ENCODE results near the gene ALS2CL.

Gene ALS2CL

DNA sequence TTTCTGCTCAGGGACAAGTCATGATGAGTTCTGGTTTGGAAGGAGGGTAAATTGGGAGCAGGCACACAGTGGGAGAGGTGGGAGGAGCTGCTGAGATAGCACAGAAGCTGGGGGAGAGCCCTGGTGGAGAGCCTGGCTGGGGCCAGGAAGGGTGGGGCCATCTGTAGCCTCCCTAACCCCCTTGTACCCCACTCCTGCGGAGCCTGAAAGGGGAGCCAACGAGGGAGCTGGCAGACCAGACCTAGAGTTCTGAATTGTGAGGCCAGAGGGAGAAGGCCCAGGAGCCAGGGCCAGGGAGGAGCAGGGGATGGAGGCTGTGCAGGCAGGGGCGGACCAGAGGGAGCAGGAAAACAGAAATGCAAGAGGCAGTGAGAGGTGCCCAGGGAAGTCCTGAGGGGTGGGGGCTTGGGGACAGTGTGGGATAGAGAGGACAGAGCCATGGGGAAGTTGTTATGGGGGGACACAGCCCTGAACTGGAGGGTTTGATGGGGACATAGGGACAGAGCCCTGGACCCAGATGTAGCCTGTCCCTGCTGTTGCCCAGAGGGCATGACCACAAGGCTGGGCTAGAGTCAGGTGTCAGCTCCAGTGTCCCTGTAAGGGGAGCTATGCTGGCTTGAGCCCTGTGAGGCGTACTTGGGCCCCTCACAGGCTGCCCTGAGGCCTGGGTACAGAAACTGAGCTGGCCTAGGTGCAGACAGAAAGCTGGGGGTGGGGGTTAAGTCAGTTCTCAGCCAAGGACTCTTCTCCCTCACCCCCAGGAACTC, 8.9 kb upstream of the ALS2CL start:
- CTCF ChIA-PET: interaction anchor here (0.5 to 1.5 kb wide), 5 partner anchors 164 to 1087 kb away, joined by 3 to 6 read pairs (median 3); no protein-coding TSS in a partner anchor
- POLR2A ChIA-PET: no interaction called here
- DNase-seq (ENCODE audit: extremely low spot score): no peak
- no peak for TF ChIP-seq FOXM1 (IDR thresholded peaks at IDR 0.05; ENCODE audit: borderline replicate concordance)
- no peak for TF ChIP-seq SUZ12 (IDR thresholded peaks at IDR 0.05)
- TF ChIP-seq ELF4 (IDR thresholded peaks at IDR 0.05): no peak
- no peak for TF ChIP-seq ARNT (IDR thresholded peaks at IDR 0.05)
- TF ChIP-seq FOXA1 (IDR thresholded peaks at IDR 0.05): no peak
- no peak for TF ChIP-seq SP1 (IDR thresholded peaks at IDR 0.05)

DNA sequence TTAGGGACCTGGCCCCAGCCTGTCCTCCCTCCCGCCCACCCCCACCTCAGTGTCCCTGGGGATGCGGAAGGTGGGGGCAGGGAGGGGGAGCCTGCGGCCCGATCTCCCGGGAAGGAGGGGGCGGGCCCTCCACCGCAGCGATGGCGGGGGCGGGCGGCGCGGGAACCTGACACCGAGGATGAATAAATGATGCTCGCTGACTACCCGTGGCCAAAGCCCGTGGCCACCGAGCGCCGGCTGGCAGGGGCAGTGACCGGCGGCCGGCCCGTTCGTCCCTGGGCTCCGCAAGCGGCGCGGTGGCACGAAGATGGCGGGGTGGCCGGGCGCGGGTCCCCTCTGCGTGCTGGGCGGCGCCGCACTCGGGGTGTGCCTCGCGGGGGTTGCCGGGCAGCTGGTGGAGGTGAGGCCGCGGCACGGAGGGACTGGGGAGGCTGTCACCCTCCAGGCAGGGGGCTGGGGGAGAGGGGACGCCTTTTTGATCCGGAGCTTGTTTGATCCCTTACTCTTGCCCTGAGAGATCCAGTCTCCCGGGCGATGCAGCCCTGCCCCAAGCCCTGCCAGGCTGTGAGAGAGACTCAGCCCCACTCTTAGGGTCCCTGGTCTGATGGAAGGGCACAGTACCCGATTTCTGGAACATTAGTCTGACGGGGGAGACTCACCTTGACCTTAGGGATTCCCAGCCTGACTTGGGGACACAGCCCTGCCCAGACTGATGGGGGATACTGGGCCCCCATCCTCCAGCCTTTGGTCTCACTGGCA, 7.9 kb upstream of the ALS2CL start, which contains the start of gene TMIE:
Gene TMIE (plus strand): TSS at position 212 of the 759 bp plus-strand sequence. CDS start 96 bp downstream, at position 308.
- no peak for TF ChIP-seq FOXA1 (IDR thresholded peaks at IDR 0.05)
- no peak for TF ChIP-seq NFRKB (IDR thresholded peaks at IDR 0.05)
- TF ChIP-seq CTBP1 (IDR thresholded peaks at IDR 0.05; ENCODE audit: borderline replicate concordance): no peak
- no peak for TF ChIP-seq ZNF384 (IDR thresholded peaks at IDR 0.05)
- TF ChIP-seq FOXK2 (IDR thresholded peaks at IDR 0.05): no peak
- TF ChIP-seq TARDBP (IDR thresholded peaks at IDR 0.05): no peak
- no peak for TF ChIP-seq ELF4 (IDR thresholded peaks at IDR 0.05)
- TF ChIP-seq SUZ12 (IDR thresholded peaks at IDR 0.05): no peak
- TF ChIP-seq LEF1 (IDR thresholded peaks at IDR 0.05; ENCODE audit: borderline replicate concordance): no peak
- TF ChIP-seq SP1 (IDR thresholded peaks at IDR 0.05): no peak
- TF ChIP-seq BHLHE40 (IDR thresholded peaks at IDR 0.05; ENCODE audit: borderline replicate concordance): no peak
- TF ChIP-seq HDGF (IDR thresholded peaks at IDR 0.05; ENCODE audit: borderline replicate concordance): no peak
- TF ChIP-seq L3MBTL2 (conservative IDR thresholded peaks at IDR 0.05): no peak
- no peak for TF ChIP-seq FOXM1 (IDR thresholded peaks at IDR 0.05; ENCODE audit: borderline replicate concordance)
- ChIA-PET CTCF (interaction anchor here (1.2 kb wide), 1 partner anchor 208 kb away, joined by 5 read pairs; no protein-coding TSS in a partner anchor), POLR2A (no interaction called here)
- DNase-seq (ENCODE audit: extremely low spot score): no peak

DNA sequence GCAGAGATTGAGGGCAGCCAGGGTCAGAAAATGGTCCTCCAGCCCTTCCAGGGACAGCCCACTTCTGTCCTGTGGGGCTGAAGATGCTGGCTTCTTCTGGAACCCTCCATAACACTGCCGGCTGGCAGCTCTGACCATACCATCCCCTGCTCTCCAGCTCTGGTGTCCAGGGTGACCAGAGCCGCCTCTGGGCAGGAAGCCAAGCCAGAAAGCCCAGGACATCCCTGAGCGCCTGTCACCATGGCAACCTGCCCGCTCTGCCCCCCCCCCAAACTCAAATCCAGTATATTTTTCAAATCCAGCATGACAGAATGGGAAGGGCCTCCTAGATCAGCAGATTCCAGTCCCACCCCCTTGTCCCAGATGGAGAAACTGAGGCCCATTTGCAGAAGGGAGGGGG, 7.3 kb upstream of the ALS2CL start:
- ChIA-PET CTCF (interaction anchor here (1.2 kb wide), 1 partner anchor 209 kb away, joined by 5 read pairs; no protein-coding TSS in a partner anchor), POLR2A (no interaction called here)
- TF ChIP-seq BHLHE40 (IDR thresholded peaks at IDR 0.05; ENCODE audit: borderline replicate concordance) (no peak), FOXM1 (IDR thresholded peaks at IDR 0.05; ENCODE audit: borderline replicate concordance) (no peak), FOXA1 (IDR thresholded peaks at IDR 0.05) (no peak), FOXK2 (IDR thresholded peaks at IDR 0.05) (no peak), HDGF (IDR thresholded peaks at IDR 0.05; ENCODE audit: borderline replicate concordance) (no peak), L3MBTL2 (conservative IDR thresholded peaks at IDR 0.05) (no peak), SP1 (IDR thresholded peaks at IDR 0.05) (no peak), LEF1 (IDR thresholded peaks at IDR 0.05; ENCODE audit: borderline replicate concordance) (no peak), NFRKB (IDR thresholded peaks at IDR 0.05) (no peak), CTBP1 (IDR thresholded peaks at IDR 0.05; ENCODE audit: borderline replicate concordance) (no peak), SUZ12 (IDR thresholded peaks at IDR 0.05) (no peak), ELF4 (IDR thresholded peaks at IDR 0.05) (no peak), ARNT (IDR thresholded peaks at IDR 0.05) (no peak), ZNF384 (IDR thresholded peaks at IDR 0.05) (no peak), TARDBP (IDR thresholded peaks at IDR 0.05) (no peak)
- TF ChIP-seq, protein P1, sequence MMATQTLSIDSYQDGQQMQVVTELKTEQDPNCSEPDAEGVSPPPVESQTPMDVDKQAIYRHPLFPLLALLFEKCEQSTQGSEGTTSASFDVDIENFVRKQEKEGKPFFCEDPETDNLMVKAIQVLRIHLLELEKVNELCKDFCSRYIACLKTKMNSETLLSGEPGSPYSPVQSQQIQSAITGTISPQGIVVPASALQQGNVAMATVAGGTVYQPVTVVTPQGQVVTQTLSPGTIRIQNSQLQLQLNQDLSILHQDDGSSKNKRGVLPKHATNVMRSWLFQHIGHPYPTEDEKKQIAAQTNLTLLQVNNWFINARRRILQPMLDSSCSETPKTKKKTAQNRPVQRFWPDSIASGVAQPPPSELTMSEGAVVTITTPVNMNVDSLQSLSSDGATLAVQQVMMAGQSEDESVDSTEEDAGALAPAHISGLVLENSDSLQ (IDR thresholded peaks at IDR 0.05): no peak
- no peak for DNase-seq (ENCODE audit: extremely low spot score)

DNA sequence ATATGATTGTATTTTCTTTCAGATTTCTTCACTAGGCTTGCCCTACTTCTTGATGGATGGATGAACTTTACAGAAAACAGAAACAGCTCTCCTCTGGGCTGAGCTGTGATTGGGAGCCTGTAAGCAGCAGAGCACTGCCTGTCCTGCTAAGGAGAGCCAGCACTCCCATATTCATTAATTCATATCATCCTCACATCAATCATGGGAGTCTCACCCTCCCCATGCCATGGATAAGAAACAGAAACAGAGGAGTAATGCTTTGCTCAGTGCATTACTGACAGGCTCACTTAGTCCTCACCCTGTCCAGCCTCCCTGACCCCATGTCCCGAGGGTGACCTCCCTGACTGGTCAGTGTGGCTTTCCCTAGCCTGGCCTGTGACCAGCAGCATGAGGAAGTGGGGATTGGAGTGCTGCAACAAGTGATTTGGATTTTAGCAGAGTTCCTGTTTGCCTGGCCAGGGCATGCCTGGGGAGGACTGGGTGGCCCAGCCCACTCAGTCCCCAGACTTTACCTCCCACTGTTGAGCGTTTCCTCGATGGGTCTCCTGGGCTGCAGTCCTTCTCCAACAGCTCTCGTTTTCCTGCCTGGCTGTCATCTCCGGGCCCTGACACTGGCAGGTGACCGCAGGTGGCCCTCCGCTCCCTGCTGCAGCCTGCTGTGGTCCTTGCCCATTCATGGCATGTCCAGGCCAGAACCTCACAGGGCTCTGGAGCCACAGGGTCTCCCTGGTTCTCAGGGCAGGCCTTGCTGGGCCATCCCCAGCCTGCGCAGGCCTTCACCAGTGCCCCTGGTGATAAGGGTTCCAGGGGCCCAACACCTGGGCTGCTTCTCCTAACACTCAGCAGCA, 6.4 kb upstream of the ALS2CL start:
- DNase-seq (ENCODE audit: extremely low spot score): no peak
- ChIA-PET POLR2A (no interaction called here), CTCF (interaction anchor here (0.7 to 1.2 kb wide), 2 partner anchors 86 to 211 kb away, joined by 3 read pairs; no protein-coding TSS in a partner anchor)
- TF ChIP-seq TARDBP (IDR thresholded peaks at IDR 0.05): no peak
- TF ChIP-seq FOXA1 (IDR thresholded peaks at IDR 0.05): no peak
- no peak for TF ChIP-seq FOXK2 (IDR thresholded peaks at IDR 0.05)
- TF ChIP-seq SP1 (IDR thresholded peaks at IDR 0.05): no peak
- TF ChIP-seq ELF4 (IDR thresholded peaks at IDR 0.05): no peak
- no peak for TF ChIP-seq SUZ12 (IDR thresholded peaks at IDR 0.05)
- TF ChIP-seq NFRKB (IDR thresholded peaks at IDR 0.05): no peak
- no peak for TF ChIP-seq CTBP1 (IDR thresholded peaks at IDR 0.05; ENCODE audit: borderline replicate concordance)
- TF ChIP-seq HDGF (IDR thresholded peaks at IDR 0.05; ENCODE audit: borderline replicate concordance): no peak
- TF ChIP-seq, protein P1 (IDR thresholded peaks at IDR 0.05): no peak
- no peak for TF ChIP-seq ZNF384 (IDR thresholded peaks at IDR 0.05)
- TF ChIP-seq FOXM1 (IDR thresholded peaks at IDR 0.05; ENCODE audit: borderline replicate concordance): no peak
- no peak for TF ChIP-seq LEF1 (IDR thresholded peaks at IDR 0.05; ENCODE audit: borderline replicate concordance)
- no peak for TF ChIP-seq ARNT (IDR thresholded peaks at IDR 0.05)
- no peak for TF ChIP-seq BHLHE40 (IDR thresholded peaks at IDR 0.05; ENCODE audit: borderline replicate concordance)
- TF ChIP-seq L3MBTL2 (conservative IDR thresholded peaks at IDR 0.05): no peak
